AG10803 (cell line): ENCODE data around the gene SLC9A9.
A peak's percentile ranks its signal among the peaks of the same experiment; 100 is the strongest.

Experiments
- DNase-seq: peaks from one replicate; pipeline ENCODE4 v3.0.0; 2010; ENCODE audit warnings: low read depth
- H3K4me3 ChIP-seq: 2 replicates; pipeline ENCODE4 v1.5.1; 2011; ENCODE audit warnings: mild to moderate bottlenecking, low read length, control low read depth
- TF ChIP-seq, protein P1 (sequence below): conservative IDR thresholded peaks from 2 replicates; pipeline ENCODE4 v1.5.1; 2011; ENCODE audit warnings: mild to moderate bottlenecking, low read length, control low read depth, inconsistent platforms

Gene SLC9A9

GRCh38 chr3:143352850-143353550, 495.3 kb downstream of the SLC9A9 start:
- no peak for DNase-seq
- TF ChIP-seq, protein P1, sequence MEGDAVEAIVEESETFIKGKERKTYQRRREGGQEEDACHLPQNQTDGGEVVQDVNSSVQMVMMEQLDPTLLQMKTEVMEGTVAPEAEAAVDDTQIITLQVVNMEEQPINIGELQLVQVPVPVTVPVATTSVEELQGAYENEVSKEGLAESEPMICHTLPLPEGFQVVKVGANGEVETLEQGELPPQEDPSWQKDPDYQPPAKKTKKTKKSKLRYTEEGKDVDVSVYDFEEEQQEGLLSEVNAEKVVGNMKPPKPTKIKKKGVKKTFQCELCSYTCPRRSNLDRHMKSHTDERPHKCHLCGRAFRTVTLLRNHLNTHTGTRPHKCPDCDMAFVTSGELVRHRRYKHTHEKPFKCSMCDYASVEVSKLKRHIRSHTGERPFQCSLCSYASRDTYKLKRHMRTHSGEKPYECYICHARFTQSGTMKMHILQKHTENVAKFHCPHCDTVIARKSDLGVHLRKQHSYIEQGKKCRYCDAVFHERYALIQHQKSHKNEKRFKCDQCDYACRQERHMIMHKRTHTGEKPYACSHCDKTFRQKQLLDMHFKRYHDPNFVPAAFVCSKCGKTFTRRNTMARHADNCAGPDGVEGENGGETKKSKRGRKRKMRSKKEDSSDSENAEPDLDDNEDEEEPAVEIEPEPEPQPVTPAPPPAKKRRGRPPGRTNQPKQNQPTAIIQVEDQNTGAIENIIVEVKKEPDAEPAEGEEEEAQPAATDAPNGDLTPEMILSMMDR, result no peak
- H3K4me3 ChIP-seq, result no peak overlapping the region

DNA sequence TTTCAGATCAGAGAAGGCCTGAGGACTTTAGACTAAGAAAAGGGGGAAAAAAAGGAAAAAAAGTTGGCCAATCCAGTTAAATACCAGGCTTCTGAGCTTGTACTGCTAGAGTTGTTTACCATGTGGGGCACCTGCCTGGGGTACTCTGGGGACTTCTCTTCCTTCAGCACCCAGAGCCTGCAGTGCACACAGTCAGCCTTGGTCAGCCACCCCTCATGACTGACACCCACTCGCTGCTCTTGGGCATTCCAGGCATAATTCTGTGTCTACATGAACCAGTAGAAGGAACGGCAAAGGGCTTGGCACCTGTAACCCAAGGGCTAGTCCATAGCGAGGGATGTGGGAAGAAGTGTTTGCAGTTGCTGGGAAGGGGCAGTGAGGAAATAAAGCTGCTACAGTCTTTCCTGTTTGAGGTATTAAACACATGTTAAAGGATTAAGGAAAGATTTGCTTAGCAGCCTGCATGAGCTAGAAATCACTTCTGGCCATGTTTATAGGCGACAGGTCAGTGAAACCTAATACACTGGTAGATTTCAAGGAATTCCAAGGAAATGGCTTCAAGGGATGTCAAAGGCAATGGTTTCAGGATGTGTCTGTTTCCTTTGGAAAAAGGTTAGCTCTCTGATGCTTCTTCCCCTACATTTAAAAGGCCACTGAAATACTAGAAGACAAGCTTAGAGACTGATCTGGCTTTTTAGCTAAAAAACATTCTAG, 496.2 kb downstream of the SLC9A9 start:
- no peak for DNase-seq
- TF ChIP-seq, protein P1, result no peak
- H3K4me3 ChIP-seq, result no peak overlapping the region

GRCh38 chr3:143351354-143351753, 496.9 kb downstream of the SLC9A9 start:
- no peak for DNase-seq
- TF ChIP-seq, protein P1, result no peak
- no peak overlapping the region for H3K4me3 ChIP-seq

DNA sequence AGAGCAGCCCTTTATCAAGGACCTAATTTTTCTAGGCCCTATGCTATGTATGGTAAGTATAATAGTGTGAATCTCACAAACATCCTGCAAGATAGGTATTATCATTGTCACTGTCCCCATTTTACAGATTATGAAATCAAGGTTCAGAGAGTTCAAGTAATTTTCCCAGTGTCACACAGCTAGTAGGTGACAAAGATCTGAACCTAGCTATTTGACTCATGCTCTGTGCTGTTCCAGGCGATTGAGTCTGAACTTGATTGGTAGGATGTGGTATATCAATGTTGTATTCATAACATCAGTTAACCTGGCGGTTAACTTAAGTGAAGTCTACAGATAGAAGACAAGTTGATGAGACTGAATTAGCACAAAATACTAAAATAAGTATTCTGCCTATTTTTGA, 498.8 kb downstream of the SLC9A9 start:
- TF ChIP-seq, protein P1, result no peak
- DNase-seq, result no peak
- no peak overlapping the region for H3K4me3 ChIP-seq

GRCh38 chr3:143348486-143349327, 499.6 kb downstream of the SLC9A9 start:
- DNase-seq, result no peak
- TF ChIP-seq, protein P1, result peak; percentile 22; the same call in 1 of the 2 replicates
- H3K4me3 ChIP-seq, result no peak overlapping the region

GRCh38 chr3:143344516-143345165, 503.6 kb downstream of the SLC9A9 start:
- no peak overlapping the region for H3K4me3 ChIP-seq
- TF ChIP-seq, protein P1, result no peak
- no peak for DNase-seq
